Dedifferentiated amniotic fluid mesenchymal stem cell (primary cell): ENCODE results near the gene BICD1.
"Not testable (repeated sequence)": the region's sequence is repeated elsewhere in the genome, so short reads cannot be mapped to it uniquely, and the experiment has no call there.

Source experiments
- DNase-seq: peaks from one replicate; pipeline ENCODE4 v3.0.0-alpha.2; 2016; ENCODE audit errors: extremely low spot score

The BICD1 gene

GRCh38 chr12:32106517-32107358, at the start of gene BICD1:
Gene BICD1, plus strand, starts transcription at chr12:32106847. Its CDS starts 485 bp downstream, at chr12:32107332.
- peak; percentile 73 for DNase-seq

GRCh38 chr12:32061033-32061432, 45.6 kb upstream of the BICD1 start:
- DNase-seq: no peak

DNA sequence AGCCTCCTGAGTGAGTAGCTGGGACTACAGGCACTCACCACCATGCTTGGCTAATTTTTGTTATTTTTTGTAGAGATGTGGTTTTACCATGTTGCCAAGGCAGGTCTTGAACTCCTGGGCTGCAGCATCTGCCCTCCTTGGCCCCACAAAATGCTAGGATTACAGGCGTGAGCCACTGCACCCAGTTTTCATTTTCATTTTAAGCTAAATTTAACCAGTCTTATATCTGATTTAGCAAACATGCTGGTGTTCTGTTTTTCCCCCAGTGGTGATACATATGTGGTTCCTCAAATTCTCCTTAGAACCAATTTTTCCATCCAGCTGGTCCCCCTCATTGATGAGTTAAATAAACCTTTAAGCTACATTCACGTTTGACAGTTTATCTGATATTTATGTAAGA, 43.8 kb upstream of the BICD1 start:
- DNase-seq: no peak

DNA sequence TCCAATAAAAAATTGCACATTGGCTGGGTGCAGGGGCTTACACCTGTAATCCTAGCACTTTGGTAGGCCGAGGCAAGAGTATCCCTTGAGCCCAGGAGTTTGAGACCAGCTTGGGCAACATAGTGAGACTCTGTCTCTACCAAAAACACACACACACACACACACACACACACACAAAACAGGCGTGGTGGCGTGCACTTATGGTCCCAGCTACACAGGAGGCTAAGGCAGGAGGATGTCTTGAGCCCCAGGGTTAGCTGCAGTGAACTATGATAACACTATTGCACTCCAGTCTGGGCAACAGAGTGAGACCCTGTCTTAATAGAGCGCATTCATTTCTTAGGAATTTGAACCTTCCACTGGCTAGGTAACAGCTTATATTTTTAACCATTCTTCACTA, 42.9 kb upstream of the BICD1 start:
- DNase-seq: no peak

DNA sequence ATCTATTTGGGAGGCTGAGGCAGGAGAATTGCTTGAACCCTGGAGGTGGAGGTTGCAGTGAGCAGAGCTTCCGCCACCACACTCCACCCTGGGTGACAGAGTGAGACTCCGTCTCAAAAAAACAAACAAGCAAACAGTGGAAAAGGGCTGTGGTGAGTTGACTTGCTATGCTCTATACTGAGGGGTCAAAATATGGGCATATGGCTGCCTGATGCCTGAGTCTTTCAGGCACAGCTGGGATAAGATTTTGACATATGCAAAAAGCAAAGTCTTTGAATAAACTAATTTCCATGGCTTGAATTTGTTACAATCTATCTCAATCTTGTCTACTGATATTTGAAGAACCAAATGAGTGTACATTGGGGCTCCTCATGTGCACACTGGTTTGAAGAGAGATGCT, 40.4 kb upstream of the BICD1 start:
- DNase-seq: no peak

- no peak for DNase-seq
These were observed 37.6 kb upstream of the BICD1 start for GRCh38 chr12:32069071-32069470.

DNA sequence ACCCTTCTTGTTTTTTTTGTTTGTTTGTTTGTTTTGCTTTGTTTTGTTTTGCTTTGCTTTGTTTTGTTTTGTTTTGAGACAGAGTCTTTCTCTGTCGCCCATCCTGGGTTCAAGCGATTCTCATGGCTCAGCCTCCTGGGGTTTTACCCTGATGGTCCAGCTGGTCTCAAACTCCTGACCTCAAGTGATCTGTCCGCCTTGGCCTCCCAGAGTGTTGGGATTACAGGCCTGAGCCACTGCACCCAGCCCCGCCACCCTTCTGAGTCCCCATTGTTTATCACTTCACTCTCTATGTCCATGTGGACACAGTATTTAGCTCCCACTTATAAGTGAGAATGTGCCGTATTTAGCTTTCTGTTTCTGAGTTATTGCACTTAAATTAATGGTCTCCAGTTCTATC, 36.9 kb upstream of the BICD1 start:
- DNase-seq: no peak

GRCh38 chr12:32070370-32070769, 36.3 kb upstream of the BICD1 start:
- DNase-seq: no peak

GRCh38 chr12:32072102-32072501, 34.5 kb upstream of the BICD1 start:
- no peak for DNase-seq

DNA sequence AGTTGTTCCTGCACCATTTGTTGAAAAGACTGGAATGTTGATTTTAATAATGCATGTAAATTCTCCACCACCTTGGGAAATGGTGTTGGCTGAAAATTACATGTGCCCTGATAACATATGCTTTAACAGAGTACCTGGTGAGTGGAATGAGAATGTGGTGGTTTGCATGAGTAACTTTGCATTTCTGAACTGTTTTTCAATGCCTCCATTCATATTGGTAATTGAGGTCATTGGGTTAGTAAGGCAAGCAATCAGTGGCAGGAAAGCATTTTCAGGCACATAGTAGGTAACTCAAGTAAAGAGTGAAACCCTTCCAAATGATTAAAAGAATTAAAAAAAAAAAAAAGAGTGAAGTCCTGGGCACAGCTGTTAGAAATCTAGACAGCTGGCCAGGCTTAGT, 32.2 kb upstream of the BICD1 start:
- DNase-seq: no peak

DNA sequence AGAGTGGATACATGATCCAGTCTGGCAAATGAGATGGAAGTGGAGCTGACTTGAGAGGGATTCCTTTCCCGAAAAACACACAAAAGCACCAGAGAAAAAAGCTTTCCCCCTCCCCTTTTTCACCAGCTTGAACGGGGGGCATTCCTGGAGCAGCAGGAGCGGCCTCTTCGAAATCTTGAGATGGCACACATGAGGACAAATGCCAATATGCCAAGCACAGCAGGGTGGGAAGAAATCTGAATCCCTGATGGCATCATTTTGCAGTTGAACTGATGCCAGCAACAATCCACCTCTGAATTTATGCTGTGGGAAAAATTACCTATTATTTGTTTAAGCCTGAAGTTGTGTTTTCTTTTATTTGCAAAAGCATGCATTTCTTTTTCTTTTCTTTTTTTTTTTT, 29.7 kb upstream of the BICD1 start:
- no peak for DNase-seq

GRCh38 chr12:32080435-32080834, 26.2 kb upstream of the BICD1 start:
- no peak for DNase-seq

- DNase-seq: peak; percentile 78
These were observed 23.2 kb upstream of the BICD1 start for GRCh38 chr12:32083489-32083888.

DNA sequence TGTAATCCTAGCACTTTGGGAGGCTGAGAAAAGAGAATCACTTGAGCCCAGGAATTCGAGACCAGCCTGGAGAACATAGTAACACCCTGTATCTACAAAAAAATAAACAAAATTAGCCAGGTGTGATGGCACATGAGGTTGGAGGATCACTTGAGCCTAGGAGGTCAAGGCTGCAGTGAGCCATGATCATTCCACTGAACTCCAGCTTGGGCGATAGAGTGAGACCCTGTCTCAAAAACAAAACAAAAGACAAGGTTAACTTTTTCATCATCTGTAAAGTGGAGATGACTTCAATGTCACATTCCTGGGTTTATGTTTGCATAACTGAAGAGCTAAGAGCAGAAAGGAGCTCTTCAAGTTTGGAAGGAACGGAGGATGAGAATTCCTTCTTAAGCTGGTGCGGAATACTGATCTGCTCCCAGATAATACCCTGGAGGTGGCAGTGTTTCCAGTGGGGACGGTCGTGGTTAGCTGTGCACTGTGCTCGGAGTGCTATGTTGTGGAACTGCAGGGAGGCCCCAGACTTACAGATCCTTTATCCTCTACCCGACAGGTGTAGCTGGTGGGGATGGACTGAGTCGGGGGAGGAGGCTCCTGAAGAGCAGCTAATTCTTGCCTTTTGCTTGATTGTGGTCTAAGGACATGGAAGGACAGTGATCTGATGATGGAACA, 22.5 kb upstream of the BICD1 start:
- DNase-seq: no peak

DNA sequence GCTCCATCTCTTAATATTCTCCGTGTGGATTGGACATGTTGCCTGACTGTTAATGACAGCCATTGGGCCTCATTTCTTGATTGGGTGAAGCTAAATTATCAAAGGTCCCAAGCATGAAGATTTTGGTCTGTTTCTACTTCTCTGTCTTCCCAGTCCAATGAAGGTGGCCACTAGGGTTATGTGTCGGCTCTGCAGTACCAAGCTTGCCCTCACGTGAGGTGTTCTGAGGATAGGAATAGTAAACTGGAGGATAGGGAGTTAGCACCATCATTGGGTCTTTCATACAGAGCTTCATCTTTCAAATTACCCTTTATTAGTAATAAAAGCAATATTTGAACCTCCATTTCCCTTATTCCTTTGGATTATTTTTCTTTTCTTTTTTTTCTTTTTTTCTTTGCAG, 21.9 kb upstream of the BICD1 start:
- no peak for DNase-seq

GRCh38 chr12:32087306-32087705, 19.3 kb upstream of the BICD1 start:
- DNase-seq: no peak

DNA sequence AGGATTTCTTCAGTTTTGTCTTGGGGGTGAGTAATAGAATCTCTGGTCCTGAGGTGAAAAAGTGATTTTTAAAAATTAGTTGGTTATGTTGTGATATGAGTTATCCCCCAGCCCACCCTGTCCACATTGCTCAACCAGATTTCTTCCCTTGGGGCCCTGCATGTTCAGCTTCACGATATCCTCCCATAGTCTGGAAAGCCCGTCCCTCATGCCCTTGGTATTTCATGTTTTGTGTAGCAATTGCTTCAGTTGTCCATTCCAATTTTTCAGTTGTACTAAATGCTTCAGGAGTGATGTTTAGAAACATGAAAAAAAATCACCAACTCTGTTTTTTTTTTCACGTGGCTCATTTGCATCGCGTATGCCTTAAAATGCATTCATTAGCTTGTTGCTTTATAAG, 17.5 kb upstream of the BICD1 start:
- DNase-seq: peak; percentile 90

GRCh38 chr12:32089586-32089985, 17.1 kb upstream of the BICD1 start:
- DNase-seq: peak; percentile 73

- no peak for DNase-seq
These were observed 15.0 kb upstream of the BICD1 start for GRCh38 chr12:32091696-32092095.

GRCh38 chr12:32098112-32098511, 8.5 kb upstream of the BICD1 start:
- DNase-seq: no peak

- not testable (repeated sequence) for DNase-seq
These were observed 7.4 kb upstream of the BICD1 start for GRCh38 chr12:32099275-32099674.

DNA sequence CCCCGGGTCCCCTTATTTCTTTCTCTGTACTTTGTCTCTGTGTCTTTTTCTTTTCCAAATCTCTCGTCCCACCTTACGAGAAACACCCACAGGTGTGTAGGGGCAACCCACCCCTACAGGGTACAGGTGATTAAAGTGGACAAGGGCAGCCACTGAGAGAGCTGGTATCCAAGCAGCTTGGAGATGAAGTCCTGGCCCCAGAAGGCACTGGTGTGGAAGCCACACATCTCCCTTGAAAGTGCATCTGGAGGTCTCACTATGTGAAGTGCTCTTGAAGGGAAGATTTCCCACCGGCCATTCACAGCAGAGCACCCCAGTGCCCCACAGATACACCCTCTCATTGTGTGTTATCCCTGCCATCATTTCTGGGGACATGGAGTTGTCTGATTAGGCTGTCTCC, 6.3 kb upstream of the BICD1 start:
- no peak for DNase-seq

GRCh38 chr12:32100888-32101287, 5.8 kb upstream of the BICD1 start:
- DNase-seq: no peak
